Natural killer cell (primary cell): ENCODE data around the gene MPDU1. TPM values are rescaled to one million over a fixed set of nuclear protein-coding genes. Genes with fewer than 3 reads are reported as not detected.
A peak's percentile ranks its signal among the peaks of the same experiment; 100 is the strongest.

Experiments
- ATAC-seq, 3 donors: fragments of 150-1000 bp in 2 of 3; fragments of 200-7000 bp in 1 of 3; cut with Tn5 transposase; 1 replicate in 1 of 3; 2 replicates in 2 of 3; pipeline ENCODE4 v1.10.0; 2021; ENCODE audit warnings: mild to moderate bottlenecking in 2 of 3, moderate library complexity in 2 of 3
- DNase-seq, 2 donors: peaks; one replicate each; pipeline versions ENCODE4 v3.0.0 to v3.0.0-alpha.2; 2013 to 2021; ENCODE audit warnings: mixed read lengths in 1 of 2
- H3K27ac ChIP-seq: one replicate; pipeline ENCODE4 v1.5.1; 2013; ENCODE audit warnings: mild to moderate bottlenecking, low read length
- H3K27me3 ChIP-seq: one replicate; pipeline ENCODE4 v1.6.1; 2013; ENCODE audit warnings: low read length; ENCODE audit not compliant: control insufficient read depth, insufficient read depth
- H3K36me3 ChIP-seq: one replicate; pipeline ENCODE4 v1.6.1; 2013; ENCODE audit warnings: low read length; ENCODE audit not compliant: control insufficient read depth, insufficient read depth
- H3K4me1 ChIP-seq: one replicate; pipeline ENCODE4 v1.6.1; 2013; ENCODE audit warnings: low read length; ENCODE audit not compliant: control insufficient read depth, insufficient read depth
- H3K4me3 ChIP-seq: one replicate; pipeline ENCODE4 v1.5.1; 2013; ENCODE audit warnings: low read length
- H3K9me3 ChIP-seq: one replicate; pipeline ENCODE4 v1.6.1; 2013; ENCODE audit warnings: low read length; ENCODE audit not compliant: control insufficient read depth, insufficient read depth
- H3K27ac Mint-ChIP-seq, 2 donors: one replicate each; pipeline ENCODE4 v1.8.0; 2022; ENCODE audit warnings: mild to moderate bottlenecking in 2 of 2, mixed read lengths in 2 of 2, moderate library complexity in 1 of 2
- H3K27me3 Mint-ChIP-seq, 2 donors: one replicate each; pipeline ENCODE4 v1.8.0; 2022; ENCODE audit warnings: low read depth in 2 of 2, mixed read lengths in 2 of 2
- H3K36me3 Mint-ChIP-seq: one replicate; pipeline ENCODE4 v1.8.0; 2022; ENCODE audit warnings: mixed read lengths
- H3K4me1 Mint-ChIP-seq, 2 donors: one replicate each; pipeline ENCODE4 v1.8.0; 2022; ENCODE audit warnings: mixed read lengths in 2 of 2
- H3K4me3 Mint-ChIP-seq: one replicate; pipeline ENCODE4 v1.8.0; 2022; ENCODE audit warnings: mild to moderate bottlenecking, moderate library complexity, mixed read lengths
- H3K9me3 Mint-ChIP-seq, 2 donors: one replicate each; pipeline ENCODE4 v1.8.0; 2022; ENCODE audit warnings: mixed read lengths in 2 of 2
- CTCF ChIP-seq: fragments of 200-600 bp; IDR thresholded peaks from one replicate; pipeline ENCODE4 v1.8.0; 2022; ENCODE audit warnings: antibody characterized with exemption
- WGBS: methylation state at CpG from one replicate; pipeline ENCODE4 v1.1.7; 2013; ENCODE audit warnings: missing lambda C conversion rate; ENCODE audit not compliant: insufficient coverage; 5-methylcytosine and 5-hydroxymethylcytosine counted together
- intact Hi-C: fragments of 100-400 bp; cut with micrococcal nuclease; formaldehyde crosslinking; loops from one replicate; pipeline ENCODE4 v1.14.2; 2022
- total RNA-seq, 4 donors: library from RNA; stranded (reverse); fragments of 120-200 nt in 1 of 4; gene quantifications; one replicate each; pipeline versions ENCODE4 v1.2.3 to v1.2.4, GENCODE V29; 2013 to 2022

The MPDU1 gene
- total RNA-seq, result 10 to 100 TPM; 26.3 to 29.2 (median 27.1) TPM
- 25.5 TPM for total RNA-seq (2013)

- H3K4me3 ChIP-seq, result peak within 1 kb of the TSS; percentile 69
Measured at GRCh38 chr17:7583253-7584109, at the start of gene MPDU1. Gene MPDU1, plus strand, starts transcription at chr17:7583852. Its CDS starts 11 bp downstream, at chr17:7583863.

DNA sequence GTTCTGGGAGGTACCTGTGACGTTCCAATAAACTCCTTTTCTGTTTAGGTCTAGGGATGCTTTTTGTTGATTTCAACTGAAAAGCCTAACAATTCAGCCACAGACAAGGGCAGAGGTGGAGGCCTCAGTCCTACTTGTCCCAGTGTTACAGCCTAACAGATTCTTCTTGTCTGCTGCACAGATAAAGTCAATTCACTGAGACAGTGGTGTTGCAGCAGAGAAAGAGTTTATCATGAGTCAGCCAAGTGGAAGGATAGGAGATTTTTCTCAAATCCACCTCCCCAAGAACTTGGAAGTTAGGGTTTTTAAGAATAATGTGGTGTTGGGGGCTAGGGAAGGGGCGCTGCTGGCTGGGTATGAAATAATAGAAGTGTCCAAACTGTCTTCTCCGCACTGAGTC lies 45.6 kb upstream of the MPDU1 start:
- Mint-ChIP-seq H3K4me1 (no peaks in the 10 kb centered on the region), H3K4me3 (no peak overlapping the region), H3K27me3 (no peaks in the 10 kb centered on the region), H3K9me3 (no peaks in the 10 kb centered on the region), H3K27ac (no peak overlapping the region), H3K36me3 (no peaks in the 10 kb centered on the region)
- H3K4me3 ChIP-seq, result no peak overlapping the region
- no peaks in the 10 kb centered on the region for H3K27me3 ChIP-seq
- no peaks in the 10 kb centered on the region for H3K4me1 ChIP-seq
- H3K36me3 ChIP-seq, result no peaks in the 10 kb centered on the region
- peaks cover 7% of the 10 kb centered on the region for H3K9me3 ChIP-seq
- ATAC-seq (no peak), DNase-seq (no peak)
- H3K27ac ChIP-seq, result no peak overlapping the region
- TF ChIP-seq CTCF, result no peak
- intact Hi-C loops, result no loop called here
- 63% methylated on average over 3 of the region's 3 CpGs for WGBS

More at GRCh38 chr17:7583253-7584109, at the start of gene MPDU1:
- H3K4me1 Mint-ChIP-seq, result peaks cover 38 to 55% of the 10 kb centered on the region in 2 donors
- Histone ChIP-seq H3K27me3 (no peaks in the 10 kb centered on the region), H3K36me3 (peaks cover 12% of the 10 kb centered on the region), H3K9me3 (no peaks in the 10 kb centered on the region), H3K4me1 (peaks cover 57% of the 10 kb centered on the region), H3K27ac (peak within 1 kb of the TSS; percentile 88)
- intact Hi-C loops, result loop anchor here (1.0 kb wide), 2 partner anchors 10 to 103 kb away; no protein-coding TSS in a partner anchor
- H3K4me3 Mint-ChIP-seq, result peak within 1 kb of the TSS; percentile 96
- WGBS, result 20% methylated on average over 69 of the region's 69 CpGs
- H3K27ac Mint-ChIP-seq, result peak within 1 kb of the TSS; percentile 98 to 99
- H3K36me3 Mint-ChIP-seq, result no peaks in the 10 kb centered on the region
- no peaks in the 10 kb centered on the region for H3K27me3 Mint-ChIP-seq
- no peak for TF ChIP-seq CTCF
- DNase-seq (peak; percentile 93 to 98), ATAC-seq (peak; percentile 80 to 93 (median 83))
- no peaks in the 10 kb centered on the region for H3K9me3 Mint-ChIP-seq

- DNase-seq (no peak), ATAC-seq (no peak)
- peaks cover 7% of the 10 kb centered on the region for H3K9me3 ChIP-seq
- Mint-ChIP-seq H3K4me1 (no peaks in the 10 kb centered on the region), H3K9me3 (no peaks in the 10 kb centered on the region), H3K36me3 (no peaks in the 10 kb centered on the region), H3K27me3 (no peaks in the 10 kb centered on the region), H3K4me3 (no peak overlapping the region), H3K27ac (no peak overlapping the region)
- TF ChIP-seq CTCF, result no peak
- intact Hi-C loops, result no loop called here
- no peak overlapping the region for H3K4me3 ChIP-seq
- H3K27ac ChIP-seq, result no peak overlapping the region
- 83% methylated on average over 11 of the region's 11 CpGs for WGBS
- no peaks in the 10 kb centered on the region for H3K4me1 ChIP-seq
- H3K27me3 ChIP-seq, result no peaks in the 10 kb centered on the region
- no peaks in the 10 kb centered on the region for H3K36me3 ChIP-seq
Measured at GRCh38 chr17:7538891-7539545, 44.6 kb upstream of the MPDU1 start.
